HTR-8/SVneo (cell line): ENCODE results near the gene SPRR2E.
"Not testable (repeated sequence)": the region's sequence is repeated elsewhere in the genome, so short reads cannot be mapped to it uniquely, and the experiment has no call there.

Experiments used
- DNase-seq: peaks from one replicate; pipeline ENCODE4 v3.0.0; 2011; ENCODE audit warnings: low spot score, mixed read lengths; ENCODE audit not compliant: insufficient read length
- FAIRE-seq: peaks from 2 replicates; lab custom pipeline; 2011; peaks lifted over from hg19 to GRCh38; lab: Jason Lieb, UNC

Gene SPRR2E

GRCh38 chr1:153094426-153094825, at the start of gene SPRR2E:
Gene SPRR2E, minus strand, starts transcription at chr1:153094526. Its CDS starts 775 bp downstream, at chr1:153093751.
- no peak for DNase-seq
- no peak for FAIRE-seq

- no peak for FAIRE-seq
- DNase-seq = no peak
These were observed 47.1 kb upstream of the SPRR2E start for GRCh38 chr1:153141377-153141776.

- DNase-seq = no peak
- no peak for FAIRE-seq
These were observed 46.2 kb upstream of the SPRR2E start for GRCh38 chr1:153140484-153140883.

GRCh38 chr1:153133743-153134142, 39.4 kb upstream of the SPRR2E start:
- no peak for FAIRE-seq
- DNase-seq = no peak

GRCh38 chr1:153133267-153133666, 38.9 kb upstream of the SPRR2E start:
- DNase-seq = no peak
- no peak for FAIRE-seq

GRCh38 chr1:153128688-153129087, 34.4 kb upstream of the SPRR2E start:
- DNase-seq, FAIRE-seq: not testable (repeated sequence)

- no peak for DNase-seq
- no peak for FAIRE-seq
These were observed 33.0 kb upstream of the SPRR2E start for GRCh38 chr1:153127296-153127695.

GRCh38 chr1:153125536-153125935, 31.2 kb upstream of the SPRR2E start:
- no peak for FAIRE-seq
- DNase-seq = no peak

GRCh38 chr1:153123793-153124192, 29.5 kb upstream of the SPRR2E start:
- not testable (repeated sequence) for DNase-seq, FAIRE-seq

- no peak for DNase-seq
These were observed 28.6 kb upstream of the SPRR2E start for GRCh38 chr1:153122831-153123421.

GRCh38 chr1:153120945-153121344, 26.6 kb upstream of the SPRR2E start:
- DNase-seq (no peak), FAIRE-seq (no peak)

More at GRCh38 chr1:153122831-153123421, 28.6 kb upstream of the SPRR2E start:
- no peak for FAIRE-seq

- no peak for FAIRE-seq
- no peak for DNase-seq
These were observed 25.2 kb upstream of the SPRR2E start for GRCh38 chr1:153119491-153119971.

GRCh38 chr1:153115264-153115663, 20.9 kb upstream of the SPRR2E start:
- DNase-seq, FAIRE-seq: not testable (repeated sequence)

GRCh38 chr1:153113416-153113815, 19.1 kb upstream of the SPRR2E start, which contains the start of gene SPRR2F:
Gene SPRR2F, minus strand, starts transcription at chr1:153113516. Its CDS starts 783 bp downstream, at chr1:153112733.
- no peak for FAIRE-seq
- DNase-seq = no peak

GRCh38 chr1:153112454-153112853, 18.1 kb upstream of the SPRR2E start:
- DNase-seq, FAIRE-seq: not testable (repeated sequence)

GRCh38 chr1:153100245-153100644, 5.9 kb upstream of the SPRR2E start:
- no peak for DNase-seq
- FAIRE-seq = no peak

GRCh38 chr1:153099461-153100045, 5.2 kb upstream of the SPRR2E start:
- FAIRE-seq (no peak), DNase-seq (no peak)

GRCh38 chr1:153095764-153096163, 1.4 kb upstream of the SPRR2E start:
- FAIRE-seq = no peak

GRCh38 chr1:153087652-153088051, 6.7 kb downstream of the SPRR2E start:
- FAIRE-seq (no peak), DNase-seq (no peak)

More at GRCh38 chr1:153095764-153096163, 1.4 kb upstream of the SPRR2E start:
- DNase-seq = no peak

- no peak for FAIRE-seq
These were observed 12.6 kb downstream of the SPRR2E start for GRCh38 chr1:153081736-153082135.

More at GRCh38 chr1:153081736-153082135, 12.6 kb downstream of the SPRR2E start:
- DNase-seq = no peak
